WTC11 (cell line): Measurements from ENCODE around the gene HLA-DRB5. TPM values are rescaled to one million over a fixed set of nuclear protein-coding genes. Genes with fewer than 3 reads are reported as not detected.

ENCODE experiments used
- ATAC-seq: fragments of 200-7000 bp; cut with Tn5 transposase; 2 replicates; pipeline ENCODE4 v1.10.0; 2021; ENCODE audit warnings: mild to moderate bottlenecking, moderate library complexity
- CTCF ChIA-PET: fragments of 300-600 bp; sonication (Branson Sonifier 250); formaldehyde crosslinking; loops from one replicate; lab custom pipeline; 2021; ENCODE audit warnings: antibody characterized with exemption; lab: Charles Lee
- POLR2A ChIA-PET: fragments of 350-600 bp; sonication (Branson Sonifier 250); formaldehyde crosslinking; loops from one replicate; lab custom pipeline; 2021; ENCODE audit warnings: antibody characterized with exemption; lab: Charles Lee
- DNase-seq: peaks from one replicate; pipeline ENCODE4 v3.0.0; 2021; ENCODE audit warnings: low spot score
- H3K27ac Mint-ChIP-seq: 2 replicates; pipeline ENCODE4 v1.8.0; 2021; ENCODE audit warnings: mixed read lengths
- H3K27me3 Mint-ChIP-seq: 2 replicates; pipeline ENCODE4 v1.8.0; 2021; ENCODE audit warnings: low read depth, mild to moderate bottlenecking, moderate library complexity, mixed read lengths
- H3K36me3 Mint-ChIP-seq: 2 replicates; pipeline ENCODE4 v1.8.0; 2021; ENCODE audit warnings: mixed read lengths
- H3K4me1 Mint-ChIP-seq: 2 replicates; pipeline ENCODE4 v1.8.0; 2022; ENCODE audit warnings: mixed read lengths
- H3K4me3 Mint-ChIP-seq: 2 replicates; pipeline ENCODE4 v1.8.0; 2021; ENCODE audit warnings: mild to moderate bottlenecking, moderate library complexity, mixed read lengths
- H3K9me3 Mint-ChIP-seq: 2 replicates; pipeline ENCODE4 v1.8.0; 2021; ENCODE audit warnings: mixed read lengths
- ESRRA ChIP-seq: sonication (generic); formaldehyde crosslinking; IDR thresholded peaks from 2 replicates; pipeline ENCODE4 v1.8.1; 2022; ENCODE audit warnings: mild to moderate bottlenecking, missing genetic modification reagents, borderline replicate concordance
- ETV6 ChIP-seq: sonication (generic); formaldehyde crosslinking; IDR thresholded peaks from 2 replicates; pipeline ENCODE4 v1.8.1; 2022; ENCODE audit warnings: mild to moderate bottlenecking, missing genetic modification reagents
- FOXJ3 ChIP-seq: sonication (generic); formaldehyde crosslinking; IDR thresholded peaks from 2 replicates; pipeline ENCODE4 v1.9.0; 2021; ENCODE audit warnings: missing genetic modification reagents, mild to moderate bottlenecking, borderline replicate concordance
- GTF2I ChIP-seq: fragments of 250-450 bp; sonication (Bioruptor Pico); conservative IDR thresholded peaks from 2 replicates; pipeline ENCODE4 v1.4.0; 2021; ENCODE audit warnings: mild to moderate bottlenecking
- SMAD3 ChIP-seq: sonication (generic); formaldehyde crosslinking; IDR thresholded peaks from 2 replicates; pipeline ENCODE4 v1.8.0; 2022; ENCODE audit warnings: missing genetic modification reagents, mild to moderate bottlenecking, borderline replicate concordance
- SMAD4 ChIP-seq: sonication (generic); formaldehyde crosslinking; IDR thresholded peaks from 2 replicates; pipeline ENCODE4 v1.8.0; 2022; ENCODE audit warnings: mild to moderate bottlenecking, missing genetic modification reagents
- TEAD4 ChIP-seq: sonication (generic); formaldehyde crosslinking; IDR thresholded peaks from 2 replicates; pipeline ENCODE4 v1.8.0; 2022; ENCODE audit warnings: mild to moderate bottlenecking, missing genetic modification reagents
- USF1 ChIP-seq: sonication (generic); formaldehyde crosslinking; IDR thresholded peaks from 2 replicates; pipeline ENCODE4 v1.8.0; 2022; ENCODE audit warnings: mild to moderate bottlenecking, missing genetic modification reagents
- ZNF396 ChIP-seq: fragments of 250-450 bp; sonication (Bioruptor Pico); IDR thresholded peaks from 2 replicates; pipeline ENCODE4 v1.8.0; 2021; ENCODE audit warnings: mild to moderate bottlenecking, moderate library complexity, borderline replicate concordance
- ZNF425 ChIP-seq: fragments of 250-450 bp; sonication (Bioruptor Pico); conservative IDR thresholded peaks from 2 replicates; pipeline ENCODE4 v1.9.0; 2021; ENCODE audit warnings: mild to moderate bottlenecking
- ZNF512 ChIP-seq: sonication (generic); formaldehyde crosslinking; IDR thresholded peaks from 2 replicates; pipeline ENCODE4 v1.8.1; 2022; ENCODE audit warnings: missing genetic modification reagents, borderline replicate concordance
- total RNA-seq: library from RNA; stranded (reverse); gene quantifications from 3 replicates; pipeline ENCODE4 v1.2.3, GENCODE V29; 2021
- TF ChIP-seq, protein P1 (sequence below): sonication (generic); formaldehyde crosslinking; IDR thresholded peaks from 2 replicates; pipeline ENCODE4 v1.8.1; 2023; ENCODE audit warnings: mild to moderate bottlenecking, missing genetic modification reagents

HLA-DRB5 gene
- total RNA-seq, 1 experiment from 2014 or later = not detected

DNA sequence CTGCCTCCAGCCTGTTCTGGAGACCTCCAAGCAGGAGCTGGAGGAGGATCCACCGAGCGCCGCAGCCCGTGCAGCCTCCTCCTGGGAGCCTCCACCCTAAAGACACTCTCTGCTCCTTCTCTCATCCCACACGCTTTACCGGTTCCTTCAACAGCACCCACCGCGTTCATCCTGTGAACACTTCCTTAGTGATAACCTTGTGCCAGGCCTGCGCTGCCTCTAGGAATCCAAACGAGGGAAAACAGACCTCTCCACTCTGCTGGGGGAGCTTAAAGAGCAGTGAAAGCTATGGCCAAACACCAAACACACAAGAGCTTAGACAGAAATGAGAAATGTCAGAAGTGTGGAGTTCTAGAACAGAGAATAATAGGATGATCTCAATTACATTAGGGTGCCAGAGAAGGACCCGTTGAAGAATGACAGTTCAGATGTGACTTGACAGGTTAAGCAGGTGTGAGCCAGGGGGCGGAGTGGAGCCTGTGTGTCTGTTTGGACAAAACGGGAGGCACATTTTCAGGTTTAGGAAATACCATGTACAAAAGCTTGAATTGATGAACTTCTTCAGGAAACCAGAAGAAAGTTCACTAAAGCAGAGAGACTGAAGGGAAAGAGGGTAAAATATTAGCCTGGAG is 28.5 kb upstream of the HLA-DRB5 start:
- Mint-ChIP-seq H3K4me1 (peaks cover 5% of the 10 kb centered on the region; the same call in 1 of the 2 replicates), H3K27me3 (peaks cover 12% of the 10 kb centered on the region), H3K9me3 (no peaks in the 10 kb centered on the region), H3K4me3 (peak overlapping the region; percentile 65), H3K36me3 (no peaks in the 10 kb centered on the region), H3K27ac (no peak overlapping the region)
- no peak for DNase-seq
- CTCF ChIA-PET = interaction anchor here (1.1 to 2.4 kb wide), 3 partner anchors 26 to 314 kb away, joined by 3 to 10 read pairs (median 9); no protein-coding TSS in a partner anchor
- POLR2A ChIA-PET = no interaction called here
- TF ChIP-seq TEAD4 (CRISPR knock-in tag) (no peak), ZNF512 (CRISPR knock-in tag) (no peak), SMAD4 (CRISPR knock-in tag) (no peak), ZNF425 (CRISPR knock-in tag) (no peak), ZNF396 (no peak), FOXJ3 (CRISPR knock-in tag) (no peak), GTF2I (no peak)
- ATAC-seq = peak; percentile 65

- POLR2A ChIA-PET = no interaction called here
These were observed 24.3 kb upstream of the HLA-DRB5 start for GRCh38 chr6:32554116-32554965.

More at GRCh38 chr6:32554116-32554965, 24.3 kb upstream of the HLA-DRB5 start:
- TF ChIP-seq, protein P1, sequence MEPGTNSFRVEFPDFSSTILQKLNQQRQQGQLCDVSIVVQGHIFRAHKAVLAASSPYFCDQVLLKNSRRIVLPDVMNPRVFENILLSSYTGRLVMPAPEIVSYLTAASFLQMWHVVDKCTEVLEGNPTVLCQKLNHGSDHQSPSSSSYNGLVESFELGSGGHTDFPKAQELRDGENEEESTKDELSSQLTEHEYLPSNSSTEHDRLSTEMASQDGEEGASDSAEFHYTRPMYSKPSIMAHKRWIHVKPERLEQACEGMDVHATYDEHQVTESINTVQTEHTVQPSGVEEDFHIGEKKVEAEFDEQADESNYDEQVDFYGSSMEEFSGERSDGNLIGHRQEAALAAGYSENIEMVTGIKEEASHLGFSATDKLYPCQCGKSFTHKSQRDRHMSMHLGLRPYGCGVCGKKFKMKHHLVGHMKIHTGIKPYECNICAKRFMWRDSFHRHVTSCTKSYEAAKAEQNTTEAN (CRISPR knock-in tag) = no peak
- TF ChIP-seq ZNF512 (CRISPR knock-in tag) (no peak), USF1 (no peak), ETV6 (CRISPR knock-in tag) (no peak), ESRRA (CRISPR knock-in tag) (no peak), SMAD3 (CRISPR knock-in tag) (no peak)
- Mint-ChIP-seq H3K36me3 (no peaks in the 10 kb centered on the region), H3K4me1 (peaks cover 11% of the 10 kb centered on the region; the same call in 1 of the 2 replicates), H3K27ac (no peak overlapping the region), H3K4me3 (no peak overlapping the region), H3K27me3 (peaks cover 11% of the 10 kb centered on the region), H3K9me3 (peaks cover 6% of the 10 kb centered on the region; the same call in 1 of the 2 replicates)
- ATAC-seq (no peak), DNase-seq (no peak)
- CTCF ChIA-PET = interaction anchor here (0.7 kb wide), 1 partner anchor 12 kb away, joined by 3 read pairs; no protein-coding TSS in a partner anchor
